Effector memory CD8-positive, alpha-beta T cell (primary cell): ENCODE measurements around the gene SEMA3D.

Experiments used
- ATAC-seq: fragments of 150-1000 bp; cut with Tn5 transposase; replicated peaks from 2 replicates; pipeline ENCODE4 v1.10.0; 2021; ENCODE audit warnings: mild to moderate bottlenecking, moderate library complexity
- DNase-seq, 3 experiments: peaks; one replicate each; pipeline ENCODE4 v3.0.0; 2021
- H3K27ac Mint-ChIP-seq, 2 donors: one replicate each; pipeline ENCODE4 v1.8.0; 2022; ENCODE audit warnings: mild to moderate bottlenecking in 2 of 2, mixed read lengths in 2 of 2, moderate library complexity in 2 of 2
- H3K27me3 Mint-ChIP-seq, 2 donors: one replicate each; pipeline ENCODE4 v1.8.0; 2022; ENCODE audit warnings: mixed read lengths in 2 of 2
- H3K36me3 Mint-ChIP-seq: one replicate; pipeline ENCODE4 v1.8.0; 2022; ENCODE audit warnings: mild to moderate bottlenecking, moderate library complexity, mixed read lengths; ENCODE audit not compliant: insufficient read depth
- H3K4me1 Mint-ChIP-seq, 2 donors: one replicate each; pipeline ENCODE4 v1.8.0; 2022; ENCODE audit warnings: low read depth in 2 of 2, mixed read lengths in 2 of 2
- H3K4me3 Mint-ChIP-seq, 2 donors: one replicate each; pipeline ENCODE4 v1.8.0; 2022; ENCODE audit warnings: mild to moderate bottlenecking in 2 of 2, mixed read lengths in 2 of 2, moderate library complexity in 2 of 2
- H3K9me3 Mint-ChIP-seq, 2 donors: one replicate each; pipeline ENCODE4 v1.8.0; 2022; ENCODE audit warnings: mixed read lengths in 2 of 2

The SEMA3D gene

GRCh38 chr7:85205754-85206153 is 18.9 kb upstream of the SEMA3D start:
- Mint-ChIP-seq H3K4me3 (no peak overlapping the region), H3K27ac (no peak overlapping the region), H3K9me3 (peaks cover 0 to 15% of the 10 kb centered on the region in 2 donors), H3K36me3 (peaks cover 3% of the 10 kb centered on the region), H3K27me3 (no peaks in the 10 kb centered on the region), H3K4me1 (no peaks in the 10 kb centered on the region)
- no peak for ATAC-seq
- DNase-seq = no peak

- no peak overlapping the region for H3K27ac Mint-ChIP-seq
- peaks cover 3% of the 10 kb centered on the region for H3K36me3 Mint-ChIP-seq
- DNase-seq (no peak), ATAC-seq (no peak)
- H3K27me3 Mint-ChIP-seq = no peaks in the 10 kb centered on the region
- no peak overlapping the region for H3K4me3 Mint-ChIP-seq
- no peaks in the 10 kb centered on the region for H3K4me1 Mint-ChIP-seq
- H3K9me3 Mint-ChIP-seq = peaks cover 3 to 15% of the 10 kb centered on the region in 2 donors
Observed at GRCh38 chr7:85204496-85204895, 17.6 kb upstream of the SEMA3D start.

- H3K27ac Mint-ChIP-seq = no peak overlapping the region
- H3K9me3 Mint-ChIP-seq = peaks cover 5 to 15% of the 10 kb centered on the region in 2 donors
- H3K4me3 Mint-ChIP-seq = no peak overlapping the region
- no peaks in the 10 kb centered on the region for H3K4me1 Mint-ChIP-seq
- peaks cover 3% of the 10 kb centered on the region for H3K36me3 Mint-ChIP-seq
- no peaks in the 10 kb centered on the region for H3K27me3 Mint-ChIP-seq
- DNase-seq (no peak), ATAC-seq (no peak)
Observed at GRCh38 chr7:85204061-85204460, 17.2 kb upstream of the SEMA3D start.

- Mint-ChIP-seq H3K9me3 (peaks cover 5 to 12% of the 10 kb centered on the region in 2 donors), H3K27me3 (no peaks in the 10 kb centered on the region), H3K27ac (no peak overlapping the region), H3K4me3 (no peak overlapping the region), H3K36me3 (peaks cover 3% of the 10 kb centered on the region), H3K4me1 (no peaks in the 10 kb centered on the region)
- ATAC-seq = no peak
- DNase-seq = no peak
Observed at GRCh38 chr7:85201209-85201608, 14.4 kb upstream of the SEMA3D start.

- H3K4me3 Mint-ChIP-seq = no peak overlapping the region
- no peak for ATAC-seq
- DNase-seq = no peak
- no peaks in the 10 kb centered on the region for H3K4me1 Mint-ChIP-seq
- peaks cover 9 to 21% of the 10 kb centered on the region in 2 donors for H3K9me3 Mint-ChIP-seq
- H3K27ac Mint-ChIP-seq = no peak overlapping the region
- no peaks in the 10 kb centered on the region for H3K36me3 Mint-ChIP-seq
- no peaks in the 10 kb centered on the region for H3K27me3 Mint-ChIP-seq
Observed at GRCh38 chr7:85196696-85197095, 9.8 kb upstream of the SEMA3D start.

GRCh38 chr7:85191383-85191782 is 4.5 kb upstream of the SEMA3D start:
- H3K4me3 Mint-ChIP-seq = no peak overlapping the region
- no peak overlapping the region for H3K27ac Mint-ChIP-seq
- H3K9me3 Mint-ChIP-seq = peaks cover 4 to 12% of the 10 kb centered on the region in 2 donors
- no peak for DNase-seq
- H3K4me1 Mint-ChIP-seq = no peaks in the 10 kb centered on the region
- no peaks in the 10 kb centered on the region for H3K36me3 Mint-ChIP-seq
- no peak for ATAC-seq
- no peaks in the 10 kb centered on the region for H3K27me3 Mint-ChIP-seq

GRCh38 chr7:85186083-85186520 is 754 bp downstream of the SEMA3D start:
- Mint-ChIP-seq H3K27me3 (peaks cover 0 to 9% of the 10 kb centered on the region in 2 donors), H3K9me3 (peaks cover 0 to 4% of the 10 kb centered on the region in 2 donors), H3K27ac (no peak overlapping the region), H3K4me3 (peak overlapping the region in 1 of 2 donors; percentile 37), H3K4me1 (no peaks in the 10 kb centered on the region), H3K36me3 (peaks cover 3% of the 10 kb centered on the region)
- ATAC-seq = no peak
- no peak for DNase-seq

GRCh38 chr7:85185424-85186082 is 1.3 kb downstream of the SEMA3D start:
- H3K9me3 Mint-ChIP-seq = peaks cover 0 to 4% of the 10 kb centered on the region in 2 donors
- H3K36me3 Mint-ChIP-seq = peaks cover 3% of the 10 kb centered on the region
- peaks cover 0 to 9% of the 10 kb centered on the region in 2 donors for H3K27me3 Mint-ChIP-seq
- DNase-seq (no peak), ATAC-seq (no peak)
- H3K4me1 Mint-ChIP-seq = no peaks in the 10 kb centered on the region
- no peak overlapping the region for H3K27ac Mint-ChIP-seq
- H3K4me3 Mint-ChIP-seq = peak overlapping the region in 1 of 2 donors; percentile 37

GRCh38 chr7:85184599-85185423 is 2.0 kb downstream of the SEMA3D start:
- Mint-ChIP-seq H3K27me3 (peaks cover 0 to 9% of the 10 kb centered on the region in 2 donors), H3K27ac (no peak overlapping the region), H3K4me1 (no peaks in the 10 kb centered on the region), H3K9me3 (peaks cover 0 to 4% of the 10 kb centered on the region in 2 donors), H3K36me3 (peaks cover 3% of the 10 kb centered on the region), H3K4me3 (no peak overlapping the region)
- no peak for DNase-seq
- ATAC-seq = no peak

GRCh38 chr7:85183296-85183695 is 3.6 kb downstream of the SEMA3D start:
- H3K27me3 Mint-ChIP-seq = peaks cover 0 to 9% of the 10 kb centered on the region in 2 donors
- peaks cover 6 to 7% of the 10 kb centered on the region in 2 donors for H3K9me3 Mint-ChIP-seq
- DNase-seq = no peak
- no peaks in the 10 kb centered on the region for H3K4me1 Mint-ChIP-seq
- H3K27ac Mint-ChIP-seq = no peak overlapping the region
- peaks cover 3% of the 10 kb centered on the region for H3K36me3 Mint-ChIP-seq
- no peak overlapping the region for H3K4me3 Mint-ChIP-seq
- no peak for ATAC-seq

GRCh38 chr7:85178531-85179298 is 8.1 kb downstream of the SEMA3D start:
- no peak overlapping the region for H3K4me3 Mint-ChIP-seq
- H3K27me3 Mint-ChIP-seq = no peaks in the 10 kb centered on the region
- ATAC-seq (no peak), DNase-seq (no peak)
- H3K4me1 Mint-ChIP-seq = no peaks in the 10 kb centered on the region
- peaks cover 11 to 12% of the 10 kb centered on the region in 2 donors for H3K9me3 Mint-ChIP-seq
- no peak overlapping the region for H3K27ac Mint-ChIP-seq
- H3K36me3 Mint-ChIP-seq = no peaks in the 10 kb centered on the region

GRCh38 chr7:85177316-85177715 is 9.5 kb downstream of the SEMA3D start:
- ATAC-seq (no peak), DNase-seq (no peak)
- Mint-ChIP-seq H3K36me3 (no peaks in the 10 kb centered on the region), H3K27ac (no peak overlapping the region), H3K27me3 (no peaks in the 10 kb centered on the region), H3K9me3 (peaks cover 11 to 18% of the 10 kb centered on the region in 2 donors), H3K4me3 (no peak overlapping the region), H3K4me1 (no peaks in the 10 kb centered on the region)

GRCh38 chr7:85176197-85176596 is 10.7 kb downstream of the SEMA3D start:
- ATAC-seq = no peak
- Mint-ChIP-seq H3K4me3 (no peak overlapping the region), H3K27me3 (no peaks in the 10 kb centered on the region), H3K4me1 (no peaks in the 10 kb centered on the region), H3K27ac (no peak overlapping the region), H3K36me3 (no peaks in the 10 kb centered on the region), H3K9me3 (peaks cover 11 to 18% of the 10 kb centered on the region in 2 donors)
- no peak for DNase-seq
